Measurements from ENCODE around the gene ZNF28.
"Not testable (repeated sequence)": the region's sequence is repeated elsewhere in the genome, so short reads cannot be mapped to it uniquely, and the experiment has no call there.

ZNF28 gene

GRCh38 chr19:52821204-52821960 is at the start of gene ZNF28:
Gene ZNF28, minus strand, starts transcription at chr19:52821633. Its CDS starts 3,675 bp downstream, at chr19:52817958.
- DNase-seq = peak; percentile 74

- DNase-seq = not testable (repeated sequence)
These were observed 46.6 kb upstream of the ZNF28 start for GRCh38 chr19:52868031-52868430.

- peak; percentile 78 for DNase-seq
These were observed 36.2 kb upstream of the ZNF28 start, which contains the start of gene ZNF468 for GRCh38 chr19:52857378-52858191. Gene ZNF468, minus strand, starts transcription at chr19:52857619. Its CDS starts 3,347 bp downstream, at chr19:52854272.

- DNase-seq = not testable (repeated sequence)
These were observed 35.3 kb upstream of the ZNF28 start for GRCh38 chr19:52856540-52857377.

- DNase-seq = not testable (repeated sequence)
These were observed 25.9 kb upstream of the ZNF28 start for GRCh38 chr19:52847352-52847751.

GRCh38 chr19:52840825-52841465 is 19.5 kb upstream of the ZNF28 start:
- not testable (repeated sequence) for DNase-seq

GRCh38 chr19:52834289-52834688 is 12.9 kb upstream of the ZNF28 start:
- DNase-seq = not testable (repeated sequence)

GRCh38 chr19:52833541-52833940 is 12.1 kb upstream of the ZNF28 start:
- DNase-seq = not testable (repeated sequence)

- not testable (repeated sequence) for DNase-seq
These were observed 8.4 kb upstream of the ZNF28 start for GRCh38 chr19:52829866-52830265.

- no peak for DNase-seq
These were observed 4.3 kb upstream of the ZNF28 start for GRCh38 chr19:52825765-52826164.

GRCh38 chr19:52823676-52824075 is 2.2 kb upstream of the ZNF28 start:
- no peak for DNase-seq

- DNase-seq = peak; percentile 47
These were observed 795 bp downstream of the ZNF28 start for GRCh38 chr19:52820472-52821203.

GRCh38 chr19:52809801-52810200 is 11.6 kb downstream of the ZNF28 start:
- no peak for DNase-seq

GRCh38 chr19:52799950-52800640 is 21.3 kb downstream of the ZNF28 start:
- DNase-seq = not testable (repeated sequence)

- DNase-seq = no peak
These were observed 32.0 kb downstream of the ZNF28 start for GRCh38 chr19:52789440-52789839.

GRCh38 chr19:52786464-52787354 is 34.7 kb downstream of the ZNF28 start, which contains the start of gene ZNF600:
Gene ZNF600, minus strand, starts transcription at chr19:52786791. Its CDS starts 7,903 bp downstream, at chr19:52778888.
- peak; percentile 85 for DNase-seq

GRCh38 chr19:52786078-52786463 is 35.4 kb downstream of the ZNF28 start:
- peak; percentile 2 for DNase-seq

- DNase-seq = no peak
These were observed 35.9 kb downstream of the ZNF28 start for GRCh38 chr19:52785506-52785905.

GRCh38 chr19:52782864-52783263 is 38.6 kb downstream of the ZNF28 start:
- not testable (repeated sequence) for DNase-seq

GRCh38 chr19:52778811-52779210 is 42.6 kb downstream of the ZNF28 start:
- peak; percentile 31 for DNase-seq
